ENCODE data around the gene EPM2AIP1. TPM values are rescaled to one million over a fixed set of nuclear protein-coding genes. Genes with fewer than 3 reads are reported as not detected.
"Not testable (repeated sequence)": the region's sequence is repeated elsewhere in the genome, so short reads cannot be mapped to it uniquely, and the experiment has no call there.

Gene EPM2AIP1
- total RNA-seq, 4 donors from 2014 or later: 5.4 to 13.4 (median 8.4) TPM

DNA sequence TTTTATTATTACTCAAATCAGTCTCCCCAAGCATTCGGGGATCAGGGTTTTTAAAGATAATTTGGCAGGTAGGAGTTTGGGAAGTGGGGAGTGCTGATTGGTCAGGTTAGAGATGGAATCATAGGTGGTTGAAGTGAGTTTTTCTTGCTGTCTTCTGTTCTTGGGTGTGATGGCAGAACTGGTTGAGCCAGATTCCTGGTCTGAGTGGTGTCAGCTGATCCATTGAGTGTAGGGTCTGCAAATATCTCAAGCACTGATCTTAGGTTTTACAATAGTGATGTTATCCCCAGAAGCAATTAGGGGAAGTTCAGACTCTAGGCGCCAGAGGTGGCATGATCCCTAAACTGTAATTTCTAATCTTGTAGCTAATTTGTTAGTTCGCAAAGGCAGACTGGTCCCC lies 27.5 kb downstream of the EPM2AIP1 start:
- WGBS, 2 donors: 57 to 58% methylated on average over 3 of the region's 3 CpGs
- peak in 1 of 2 donors; percentile 25 for DNase-seq (ENCODE audit: low spot score in 2 of 2)
- H3K4me3 ChIP-seq (ENCODE audit: low read depth, poor library complexity, severe bottlenecking): no peak overlapping the region
- intact Hi-C loops (cut with DNase I; ENCODE audit: low total_unique reads): no loop called here
- no peak for TF ChIP-seq POLR2A (IDR thresholded peaks at IDR 0.05)
- TF ChIP-seq, protein P1, sequence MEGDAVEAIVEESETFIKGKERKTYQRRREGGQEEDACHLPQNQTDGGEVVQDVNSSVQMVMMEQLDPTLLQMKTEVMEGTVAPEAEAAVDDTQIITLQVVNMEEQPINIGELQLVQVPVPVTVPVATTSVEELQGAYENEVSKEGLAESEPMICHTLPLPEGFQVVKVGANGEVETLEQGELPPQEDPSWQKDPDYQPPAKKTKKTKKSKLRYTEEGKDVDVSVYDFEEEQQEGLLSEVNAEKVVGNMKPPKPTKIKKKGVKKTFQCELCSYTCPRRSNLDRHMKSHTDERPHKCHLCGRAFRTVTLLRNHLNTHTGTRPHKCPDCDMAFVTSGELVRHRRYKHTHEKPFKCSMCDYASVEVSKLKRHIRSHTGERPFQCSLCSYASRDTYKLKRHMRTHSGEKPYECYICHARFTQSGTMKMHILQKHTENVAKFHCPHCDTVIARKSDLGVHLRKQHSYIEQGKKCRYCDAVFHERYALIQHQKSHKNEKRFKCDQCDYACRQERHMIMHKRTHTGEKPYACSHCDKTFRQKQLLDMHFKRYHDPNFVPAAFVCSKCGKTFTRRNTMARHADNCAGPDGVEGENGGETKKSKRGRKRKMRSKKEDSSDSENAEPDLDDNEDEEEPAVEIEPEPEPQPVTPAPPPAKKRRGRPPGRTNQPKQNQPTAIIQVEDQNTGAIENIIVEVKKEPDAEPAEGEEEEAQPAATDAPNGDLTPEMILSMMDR (IDR thresholded peaks at IDR 0.05): no peak

DNA sequence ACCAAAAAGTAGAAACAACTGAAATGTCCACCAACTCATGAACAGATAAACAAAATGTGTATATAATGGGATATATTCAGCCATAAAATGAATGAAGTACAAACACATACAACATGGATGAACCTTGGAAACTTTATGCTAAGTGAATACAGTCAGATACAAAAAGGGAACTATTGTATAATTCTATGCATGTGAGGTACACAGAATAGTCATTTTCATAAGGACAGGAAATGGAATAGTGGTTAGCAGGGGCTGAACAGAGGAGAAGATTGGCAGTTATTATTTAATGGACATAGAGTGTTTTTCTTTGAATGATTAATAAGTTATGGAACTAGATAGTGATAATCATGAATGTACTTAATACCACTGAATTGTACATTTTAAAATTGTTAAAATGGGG lies 28.1 kb downstream of the EPM2AIP1 start:
- TF ChIP-seq, protein P1 (IDR thresholded peaks at IDR 0.05): no peak
- no peak for TF ChIP-seq POLR2A (IDR thresholded peaks at IDR 0.05)
- no peak for DNase-seq (ENCODE audit: low spot score in 2 of 2)
- H3K4me3 ChIP-seq (ENCODE audit: low read depth, poor library complexity, severe bottlenecking): no peak overlapping the region
- intact Hi-C loops (cut with DNase I; ENCODE audit: low total_unique reads): no loop called here

- H3K4me3 ChIP-seq (ENCODE audit: low read depth, poor library complexity, severe bottlenecking): no peak overlapping the region
- no peak for TF ChIP-seq POLR2A (IDR thresholded peaks at IDR 0.05)
- TF ChIP-seq, protein P1 (IDR thresholded peaks at IDR 0.05): no peak
- 88 to 91% methylated on average over 1 of the region's 1 CpG for WGBS, 2 donors
- intact Hi-C loops (cut with DNase I; ENCODE audit: low total_unique reads): no loop called here
- DNase-seq (ENCODE audit: low spot score in 2 of 2): no peak
Observed at GRCh38 chr3:36964331-36964730, 28.6 kb downstream of the EPM2AIP1 start.

- H3K4me3 ChIP-seq (ENCODE audit: low read depth, poor library complexity, severe bottlenecking); intact Hi-C loops (cut with DNase I; ENCODE audit: low total_unique reads): not testable (repeated sequence)
- DNase-seq (ENCODE audit: low spot score in 2 of 2): peak in 1 of 2 donors; percentile 14
- WGBS, 2 donors: 94% methylated on average over 7 of the region's 7 CpGs
Observed at GRCh38 chr3:36963008-36963407, 29.9 kb downstream of the EPM2AIP1 start.

DNA sequence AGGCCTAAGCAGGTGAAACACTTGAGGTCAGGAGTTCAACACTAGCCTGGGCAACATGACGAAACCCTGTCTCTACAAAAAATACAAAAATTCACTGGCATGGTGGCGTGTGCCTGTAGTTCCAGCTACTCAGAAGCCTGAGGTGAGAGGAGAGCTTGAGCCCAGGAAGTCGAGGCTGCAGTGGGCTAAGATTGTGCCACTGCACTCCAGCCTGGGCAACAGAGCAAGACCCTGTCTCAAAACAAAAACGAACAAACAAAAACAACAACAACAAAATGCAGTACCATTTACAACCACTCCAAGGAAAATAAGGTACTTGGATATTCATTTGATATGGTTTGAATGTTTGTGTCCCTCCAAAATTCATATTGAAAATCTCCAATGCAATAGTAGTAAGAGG lies 32.4 kb downstream of the EPM2AIP1 start:
- peak in 1 of 2 donors; percentile 32 for DNase-seq (ENCODE audit: low spot score in 2 of 2)
- intact Hi-C loops (cut with DNase I; ENCODE audit: low total_unique reads): no loop called here
- no peak for TF ChIP-seq POLR2A (IDR thresholded peaks at IDR 0.05)
- TF ChIP-seq, protein P1 (IDR thresholded peaks at IDR 0.05): no peak
- no peak overlapping the region for H3K4me3 ChIP-seq (ENCODE audit: low read depth, poor library complexity, severe bottlenecking)
- 87 to 92% methylated on average over 4 of the region's 4 CpGs for WGBS, 2 donors

- intact Hi-C loops (cut with DNase I; ENCODE audit: low total_unique reads): loop anchor here (10.0 kb wide), 1 partner anchor 225 kb away; no protein-coding TSS in a partner anchor
- 30 to 36% methylated on average over 2 of the region's 2 CpGs for WGBS, 2 donors
- no peak for TF ChIP-seq POLR2A (IDR thresholded peaks at IDR 0.05)
- TF ChIP-seq, protein P1 (IDR thresholded peaks at IDR 0.05): no peak
Observed at GRCh38 chr3:36959821-36960220, 33.1 kb downstream of the EPM2AIP1 start.

More at GRCh38 chr3:36959821-36960220, 33.1 kb downstream of the EPM2AIP1 start:
- H3K4me3 ChIP-seq (ENCODE audit: low read depth, poor library complexity, severe bottlenecking): no peak overlapping the region
- DNase-seq (ENCODE audit: low spot score in 2 of 2): peak in 1 of 2 donors; percentile 31
